HEK293 (cell line): ENCODE data around the gene HSPG2.

Experiments used
- FEZF1 ChIP-seq: fragments of 450-650 bp; formaldehyde crosslinking; IDR thresholded peaks from 2 replicates; pipeline ENCODE4 v1.5.1; 2016; ENCODE audit warnings: missing biosample characterization, missing genetic modification characterization
- KLF1 ChIP-seq: fragments of 450-650 bp; formaldehyde crosslinking; IDR thresholded peaks from 2 replicates; pipeline ENCODE4 v1.5.1; 2016; ENCODE audit warnings: missing biosample characterization, missing genetic modification characterization
- PRDM1 ChIP-seq: fragments of 450-650 bp; formaldehyde crosslinking; IDR thresholded peaks from 2 replicates; pipeline ENCODE4; 2016; ENCODE audit warnings: missing biosample characterization, missing genetic modification characterization
- REPIN1 ChIP-seq: fragments of 450-650 bp; formaldehyde crosslinking; IDR thresholded peaks from 2 replicates; pipeline ENCODE4 v1.5.1; 2017; ENCODE audit warnings: missing biosample characterization, missing genetic modification characterization, low read depth
- SP7 ChIP-seq: fragments of 450-650 bp; formaldehyde crosslinking; IDR thresholded peaks from 2 replicates; pipeline ENCODE4 v1.5.1; 2016; ENCODE audit warnings: missing biosample characterization, missing genetic modification characterization
- ZBTB17 ChIP-seq: fragments of 450-650 bp; formaldehyde crosslinking; IDR thresholded peaks from 2 replicates; pipeline ENCODE4 v1.5.1; 2016; ENCODE audit warnings: missing biosample characterization, missing genetic modification characterization
- ZBTB48 ChIP-seq: fragments of 450-650 bp; formaldehyde crosslinking; IDR thresholded peaks from 2 replicates; pipeline ENCODE4 v1.5.1; 2016; ENCODE audit warnings: missing biosample characterization, missing genetic modification characterization
- ZFHX2 ChIP-seq: fragments of 450-650 bp; formaldehyde crosslinking; conservative IDR thresholded peaks from 2 replicates; pipeline ENCODE4 v1.5.1; 2016; ENCODE audit warnings: missing biosample characterization, missing genetic modification characterization
- ZFP37 ChIP-seq: fragments of 450-650 bp; formaldehyde crosslinking; IDR thresholded peaks from 2 replicates; pipeline ENCODE4 v1.5.1; 2016; ENCODE audit warnings: missing biosample characterization, missing genetic modification characterization
- ZNF138 ChIP-seq: fragments of 450-650 bp; formaldehyde crosslinking; IDR thresholded peaks from 2 replicates; pipeline ENCODE4 v1.5.1; 2016; ENCODE audit warnings: missing biosample characterization, missing genetic modification characterization, borderline replicate concordance
- ZNF2 ChIP-seq: fragments of 450-650 bp; formaldehyde crosslinking; IDR thresholded peaks from 2 replicates; pipeline ENCODE4 v1.5.1; 2016; ENCODE audit warnings: missing biosample characterization, missing genetic modification characterization
- ZNF324 ChIP-seq: fragments of 450-650 bp; formaldehyde crosslinking; IDR thresholded peaks from 2 replicates; pipeline ENCODE4 v1.5.1; 2016; ENCODE audit warnings: missing biosample characterization, missing genetic modification characterization
- ZNF433 ChIP-seq: fragments of 450-650 bp; formaldehyde crosslinking; IDR thresholded peaks from 2 replicates; pipeline ENCODE4 v1.5.1; 2016; ENCODE audit warnings: missing biosample characterization, missing genetic modification characterization, low read depth
- ZNF561 ChIP-seq: fragments of 450-650 bp; IDR thresholded peaks from 2 replicates; pipeline ENCODE4 v1.5.1; 2018; ENCODE audit warnings: missing biosample characterization, missing genetic modification characterization, borderline replicate concordance
- ZNF585B ChIP-seq: fragments of 450-650 bp; formaldehyde crosslinking; IDR thresholded peaks from 2 replicates; pipeline ENCODE4 v1.5.1; 2016; ENCODE audit warnings: missing biosample characterization, missing genetic modification characterization
- ZNF596 ChIP-seq: fragments of 450-650 bp; IDR thresholded peaks from 2 replicates; pipeline ENCODE4 v1.5.0; 2018; ENCODE audit warnings: missing biosample characterization, mild to moderate bottlenecking, missing genetic modification characterization, moderate library complexity
- ZNF629 ChIP-seq: fragments of 450-650 bp; formaldehyde crosslinking; IDR thresholded peaks from 2 replicates; pipeline ENCODE4 v1.5.1; 2017; ENCODE audit warnings: missing biosample characterization, missing genetic modification characterization
- ZNF660 ChIP-seq: fragments of 450-650 bp; IDR thresholded peaks from 2 replicates; pipeline ENCODE4 v1.5.1; 2018; ENCODE audit warnings: missing biosample characterization, mild to moderate bottlenecking, missing genetic modification characterization
- ZNF747 ChIP-seq: fragments of 450-650 bp; formaldehyde crosslinking; IDR thresholded peaks from 2 replicates; pipeline ENCODE4 v1.5.1; 2016; ENCODE audit warnings: missing biosample characterization, missing genetic modification characterization
- ZNF777 ChIP-seq: fragments of 450-650 bp; formaldehyde crosslinking; IDR thresholded peaks from 2 replicates; pipeline ENCODE4 v1.5.1; 2017; ENCODE audit warnings: missing biosample characterization, missing genetic modification characterization, borderline replicate concordance
- ZNF837 ChIP-seq: fragments of 450-650 bp; formaldehyde crosslinking; IDR thresholded peaks from 2 replicates; pipeline ENCODE4 v1.5.1; 2016; ENCODE audit warnings: missing biosample characterization, missing genetic modification characterization
- ZXDB ChIP-seq: fragments of 450-650 bp; formaldehyde crosslinking; IDR thresholded peaks from 2 replicates; pipeline ENCODE4 v1.5.1; 2016; ENCODE audit warnings: missing biosample characterization, missing genetic modification characterization
- TF ChIP-seq, protein P1 (sequence below): fragments of 450-650 bp; formaldehyde crosslinking; conservative IDR thresholded peaks from 2 replicates; pipeline ENCODE4 v1.5.1; 2016; ENCODE audit warnings: low read depth, missing biosample characterization, missing genetic modification characterization
- TF ChIP-seq, protein P2 (sequence below): fragments of 450-650 bp; IDR thresholded peaks from 2 replicates; pipeline ENCODE4 v1.5.1; 2018; ENCODE audit warnings: missing biosample characterization, mild to moderate bottlenecking, missing genetic modification characterization
- TF ChIP-seq, protein P3 (sequence below): fragments of 450-650 bp; formaldehyde crosslinking; IDR thresholded peaks from 2 replicates; pipeline ENCODE4 v1.5.1; 2016; ENCODE audit warnings: missing biosample characterization, missing genetic modification characterization
- TF ChIP-seq, protein P4 (sequence below): fragments of 450-650 bp; formaldehyde crosslinking; IDR thresholded peaks from 2 replicates; pipeline ENCODE4 v1.5.1; 2016; ENCODE audit warnings: missing biosample characterization, missing genetic modification characterization
- TF ChIP-seq, protein P5 (sequence below): fragments of 450-650 bp; formaldehyde crosslinking; IDR thresholded peaks from 2 replicates; pipeline ENCODE4 v1.5.1; 2017; ENCODE audit warnings: missing biosample characterization, missing genetic modification characterization

HSPG2 gene

DNA sequence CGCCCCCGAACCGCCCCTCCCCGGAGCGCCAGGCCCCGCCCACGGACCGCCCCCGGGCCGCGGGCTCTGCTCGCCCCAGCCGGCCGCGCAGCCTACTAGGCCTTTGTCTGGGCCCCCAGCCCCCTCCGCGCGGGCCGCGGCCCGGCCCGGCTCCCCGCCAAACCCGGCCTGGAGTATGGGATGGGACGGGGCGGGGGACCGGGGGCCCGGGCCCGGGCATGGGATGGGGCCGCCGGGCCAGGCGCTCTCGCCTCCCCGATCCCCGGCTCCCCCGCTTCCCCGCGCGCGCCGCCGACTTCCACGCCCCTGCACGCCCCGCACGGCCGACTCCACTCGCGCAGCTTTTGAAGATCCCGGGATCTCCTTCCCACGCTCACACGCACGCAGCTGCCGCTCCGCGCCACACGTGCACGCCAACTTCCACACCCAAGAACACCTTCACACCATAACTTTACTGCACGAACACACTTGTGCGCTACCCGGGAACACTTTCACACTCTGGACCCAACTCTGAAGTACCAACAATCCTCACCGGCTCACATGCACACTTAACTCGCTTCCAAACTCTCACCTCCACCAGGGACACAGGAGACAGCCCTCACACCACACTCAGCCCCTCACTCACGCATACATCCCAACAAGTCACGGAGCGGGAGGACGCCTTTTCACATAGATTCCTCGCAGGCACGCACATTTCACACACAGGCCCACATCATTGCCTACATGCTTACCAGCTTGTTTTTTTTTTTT, 437 bp upstream of the HSPG2 start (continued):
- TF ChIP-seq, protein P1, sequence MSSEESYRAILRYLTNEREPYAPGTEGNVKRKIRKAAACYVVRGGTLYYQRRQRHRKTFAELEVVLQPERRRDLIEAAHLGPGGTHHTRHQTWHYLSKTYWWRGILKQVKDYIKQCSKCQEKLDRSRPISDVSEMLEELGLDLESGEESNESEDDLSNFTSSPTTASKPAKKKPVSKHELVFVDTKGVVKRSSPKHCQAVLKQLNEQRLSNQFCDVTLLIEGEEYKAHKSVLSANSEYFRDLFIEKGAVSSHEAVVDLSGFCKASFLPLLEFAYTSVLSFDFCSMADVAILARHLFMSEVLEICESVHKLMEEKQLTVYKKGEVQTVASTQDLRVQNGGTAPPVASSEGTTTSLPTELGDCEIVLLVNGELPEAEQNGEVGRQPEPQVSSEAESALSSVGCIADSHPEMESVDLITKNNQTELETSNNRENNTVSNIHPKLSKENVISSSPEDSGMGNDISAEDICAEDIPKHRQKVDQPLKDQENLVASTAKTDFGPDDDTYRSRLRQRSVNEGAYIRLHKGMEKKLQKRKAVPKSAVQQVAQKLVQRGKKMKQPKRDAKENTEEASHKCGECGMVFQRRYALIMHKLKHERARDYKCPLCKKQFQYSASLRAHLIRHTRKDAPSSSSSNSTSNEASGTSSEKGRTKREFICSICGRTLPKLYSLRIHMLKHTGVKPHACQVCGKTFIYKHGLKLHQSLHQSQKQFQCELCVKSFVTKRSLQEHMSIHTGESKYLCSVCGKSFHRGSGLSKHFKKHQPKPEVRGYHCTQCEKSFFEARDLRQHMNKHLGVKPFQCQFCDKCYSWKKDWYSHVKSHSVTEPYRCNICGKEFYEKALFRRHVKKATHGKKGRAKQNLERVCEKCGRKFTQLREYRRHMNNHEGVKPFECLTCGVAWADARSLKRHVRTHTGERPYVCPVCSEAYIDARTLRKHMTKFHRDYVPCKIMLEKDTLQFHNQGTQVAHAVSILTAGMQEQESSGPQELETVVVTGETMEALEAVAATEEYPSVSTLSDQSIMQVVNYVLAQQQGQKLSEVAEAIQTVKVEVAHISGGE (tag by site-specific recombination): no peak; the same call in 1 of the 2 replicates
- no peak for TF ChIP-seq ZNF837 (tag by site-specific recombination)
- TF ChIP-seq ZNF777 (tag by site-specific recombination): no peak
- peak; percentile 59; the same call in 1 of the 2 replicates for TF ChIP-seq ZNF2 (tag by site-specific recombination)
- TF ChIP-seq ZNF629 (tag by site-specific recombination): no peak
- TF ChIP-seq ZNF596 (tag by site-specific recombination): 0 out of 2 replicates have a peak, but pooled peaks have one; percentile 19
- no peak; the same call in 1 of the 2 replicates for TF ChIP-seq ZNF660 (tag by site-specific recombination)
- no peak for TF ChIP-seq ZNF747 (tag by site-specific recombination)
- TF ChIP-seq, protein P2, sequence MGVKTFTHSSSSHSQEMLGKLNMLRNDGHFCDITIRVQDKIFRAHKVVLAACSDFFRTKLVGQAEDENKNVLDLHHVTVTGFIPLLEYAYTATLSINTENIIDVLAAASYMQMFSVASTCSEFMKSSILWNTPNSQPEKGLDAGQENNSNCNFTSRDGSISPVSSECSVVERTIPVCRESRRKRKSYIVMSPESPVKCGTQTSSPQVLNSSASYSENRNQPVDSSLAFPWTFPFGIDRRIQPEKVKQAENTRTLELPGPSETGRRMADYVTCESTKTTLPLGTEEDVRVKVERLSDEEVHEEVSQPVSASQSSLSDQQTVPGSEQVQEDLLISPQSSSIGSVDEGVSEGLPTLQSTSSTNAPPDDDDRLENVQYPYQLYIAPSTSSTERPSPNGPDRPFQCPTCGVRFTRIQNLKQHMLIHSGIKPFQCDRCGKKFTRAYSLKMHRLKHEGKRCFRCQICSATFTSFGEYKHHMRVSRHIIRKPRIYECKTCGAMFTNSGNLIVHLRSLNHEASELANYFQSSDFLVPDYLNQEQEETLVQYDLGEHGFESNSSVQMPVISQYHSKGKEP: peak; percentile 54; the same call in 1 of the 2 replicates
- TF ChIP-seq ZNF324 (tag by site-specific recombination): no peak
- no peak for TF ChIP-seq ZBTB17 (tag by site-specific recombination)
- TF ChIP-seq ZFP37 (tag by site-specific recombination): no peak
- TF ChIP-seq ZBTB48 (tag by site-specific recombination): peak; percentile 51; the same call in 1 of the 2 replicates
- no peak for TF ChIP-seq REPIN1
- TF ChIP-seq ZXDB (tag by site-specific recombination): no peak
- no peak for TF ChIP-seq FEZF1 (tag by site-specific recombination)
- TF ChIP-seq ZNF585B (tag by site-specific recombination): no peak
- TF ChIP-seq, protein P3, sequence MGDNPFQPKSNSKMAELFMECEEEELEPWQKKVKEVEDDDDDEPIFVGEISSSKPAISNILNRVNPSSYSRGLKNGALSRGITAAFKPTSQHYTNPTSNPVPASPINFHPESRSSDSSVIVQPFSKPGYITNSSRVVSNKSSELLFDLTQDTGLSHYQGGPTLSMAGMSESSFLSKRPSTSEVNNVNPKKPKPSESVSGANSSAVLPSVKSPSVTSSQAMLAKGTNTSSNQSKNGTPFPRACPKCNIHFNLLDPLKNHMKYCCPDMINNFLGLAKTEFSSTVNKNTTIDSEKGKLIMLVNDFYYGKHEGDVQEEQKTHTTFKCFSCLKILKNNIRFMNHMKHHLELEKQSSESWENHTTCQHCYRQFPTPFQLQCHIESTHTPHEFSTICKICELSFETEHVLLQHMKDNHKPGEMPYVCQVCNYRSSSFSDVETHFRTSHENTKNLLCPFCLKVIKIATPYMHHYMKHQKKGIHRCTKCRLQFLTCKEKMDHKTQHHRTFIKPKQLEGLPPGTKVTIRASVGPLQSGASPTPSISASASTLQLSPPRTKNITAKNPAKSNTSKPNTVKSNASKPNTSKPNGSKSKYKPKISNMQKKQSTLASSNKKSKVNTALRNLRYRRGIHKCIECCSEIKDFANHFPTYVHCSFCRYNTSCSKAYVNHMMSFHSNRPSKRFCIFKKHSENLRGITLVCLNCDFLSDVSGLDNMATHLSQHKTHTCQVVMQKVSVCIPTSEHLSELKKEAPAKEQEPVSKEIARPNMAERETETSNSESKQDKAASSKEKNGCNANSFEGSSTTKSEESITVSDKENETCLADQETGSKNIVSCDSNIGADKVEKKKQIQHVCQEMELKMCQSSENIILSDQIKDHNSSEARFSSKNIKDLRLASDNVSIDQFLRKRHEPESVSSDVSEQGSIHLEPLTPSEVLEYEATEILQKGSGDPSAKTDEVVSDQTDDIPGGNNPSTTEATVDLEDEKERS (tag by site-specific recombination): no peak
- TF ChIP-seq ZNF561: peak; percentile 65; the same call in 1 of the 2 replicates
- TF ChIP-seq ZNF433 (tag by site-specific recombination): no peak
- TF ChIP-seq, protein P4, sequence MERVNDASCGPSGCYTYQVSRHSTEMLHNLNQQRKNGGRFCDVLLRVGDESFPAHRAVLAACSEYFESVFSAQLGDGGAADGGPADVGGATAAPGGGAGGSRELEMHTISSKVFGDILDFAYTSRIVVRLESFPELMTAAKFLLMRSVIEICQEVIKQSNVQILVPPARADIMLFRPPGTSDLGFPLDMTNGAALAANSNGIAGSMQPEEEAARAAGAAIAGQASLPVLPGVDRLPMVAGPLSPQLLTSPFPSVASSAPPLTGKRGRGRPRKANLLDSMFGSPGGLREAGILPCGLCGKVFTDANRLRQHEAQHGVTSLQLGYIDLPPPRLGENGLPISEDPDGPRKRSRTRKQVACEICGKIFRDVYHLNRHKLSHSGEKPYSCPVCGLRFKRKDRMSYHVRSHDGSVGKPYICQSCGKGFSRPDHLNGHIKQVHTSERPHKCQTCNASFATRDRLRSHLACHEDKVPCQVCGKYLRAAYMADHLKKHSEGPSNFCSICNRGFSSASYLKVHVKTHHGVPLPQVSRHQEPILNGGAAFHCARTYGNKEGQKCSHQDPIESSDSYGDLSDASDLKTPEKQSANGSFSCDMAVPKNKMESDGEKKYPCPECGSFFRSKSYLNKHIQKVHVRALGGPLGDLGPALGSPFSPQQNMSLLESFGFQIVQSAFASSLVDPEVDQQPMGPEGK (tag by site-specific recombination): peak; percentile 16; the same call in 1 of the 2 replicates
- no peak for TF ChIP-seq ZNF138 (tag by site-specific recombination)
- TF ChIP-seq, protein P5, sequence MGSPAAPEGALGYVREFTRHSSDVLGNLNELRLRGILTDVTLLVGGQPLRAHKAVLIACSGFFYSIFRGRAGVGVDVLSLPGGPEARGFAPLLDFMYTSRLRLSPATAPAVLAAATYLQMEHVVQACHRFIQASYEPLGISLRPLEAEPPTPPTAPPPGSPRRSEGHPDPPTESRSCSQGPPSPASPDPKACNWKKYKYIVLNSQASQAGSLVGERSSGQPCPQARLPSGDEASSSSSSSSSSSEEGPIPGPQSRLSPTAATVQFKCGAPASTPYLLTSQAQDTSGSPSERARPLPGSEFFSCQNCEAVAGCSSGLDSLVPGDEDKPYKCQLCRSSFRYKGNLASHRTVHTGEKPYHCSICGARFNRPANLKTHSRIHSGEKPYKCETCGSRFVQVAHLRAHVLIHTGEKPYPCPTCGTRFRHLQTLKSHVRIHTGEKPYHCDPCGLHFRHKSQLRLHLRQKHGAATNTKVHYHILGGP: no peak
- 0 out of 2 replicates have a peak, but pooled peaks have one; percentile 16 for TF ChIP-seq SP7 (tag by site-specific recombination)
- peak; percentile 88 for TF ChIP-seq ZFHX2 (tag by site-specific recombination)
- peak; percentile 88 for TF ChIP-seq PRDM1 (tag by site-specific recombination)
- TF ChIP-seq KLF1 (tag by site-specific recombination): 0 out of 2 replicates have a peak, but pooled peaks have one; percentile 15
